ENCODE measurements around the gene IFT88.

The IFT88 gene

DNA sequence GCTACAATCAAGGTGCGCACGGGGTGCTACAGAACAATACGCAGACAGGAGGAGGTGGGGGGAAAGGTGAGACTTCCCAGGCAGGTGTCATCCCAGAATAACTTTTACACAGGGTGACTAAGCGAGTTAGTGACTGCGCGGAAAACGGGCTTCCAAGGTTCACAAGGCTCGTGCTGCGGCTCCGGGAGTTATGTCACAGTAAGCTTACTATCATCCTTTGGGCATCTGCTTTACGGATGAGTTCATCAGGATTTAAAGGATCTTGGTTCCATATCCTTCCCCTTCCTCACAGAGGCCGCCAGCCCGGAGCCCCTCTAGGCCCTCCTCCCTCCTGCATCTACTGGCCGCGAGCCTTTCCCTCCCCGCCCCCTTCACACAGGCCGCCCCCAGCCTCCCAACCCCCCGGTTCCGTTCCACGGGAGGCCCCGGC is 474 bp upstream of the IFT88 start:
- no peak for TF ChIP-seq YY1 (IDR thresholded peaks at IDR 0.05; ENCODE audit: low read depth)
- TF ChIP-seq TAF1 (IDR thresholded peaks at IDR 0.05; ENCODE audit: low read depth) = no peak
- TF ChIP-seq EP300 (IDR thresholded peaks at IDR 0.05; ENCODE audit: borderline replicate concordance) = no peak
- TF ChIP-seq EGR1 (IDR thresholded peaks at IDR 0.05) = no peak
- TF ChIP-seq NFIC (IDR thresholded peaks at IDR 0.05) = no peak
- no peak for TF ChIP-seq TEAD4 (IDR thresholded peaks at IDR 0.05)
- no peak for TF ChIP-seq ZBTB7A (IDR thresholded peaks at IDR 0.05; ENCODE audit: low read depth)
- TF ChIP-seq CEBPB (IDR thresholded peaks at IDR 0.05) = no peak
- no peak for TF ChIP-seq CREB1 (IDR thresholded peaks at IDR 0.05; ENCODE audit: low read depth)
- no peak for TF ChIP-seq FOXM1 (IDR thresholded peaks at IDR 0.05; ENCODE audit: borderline replicate concordance, low read depth)
- TF ChIP-seq TCF12 (IDR thresholded peaks at IDR 0.05; ENCODE audit: low read depth) = no peak
- TF ChIP-seq, protein P1, sequence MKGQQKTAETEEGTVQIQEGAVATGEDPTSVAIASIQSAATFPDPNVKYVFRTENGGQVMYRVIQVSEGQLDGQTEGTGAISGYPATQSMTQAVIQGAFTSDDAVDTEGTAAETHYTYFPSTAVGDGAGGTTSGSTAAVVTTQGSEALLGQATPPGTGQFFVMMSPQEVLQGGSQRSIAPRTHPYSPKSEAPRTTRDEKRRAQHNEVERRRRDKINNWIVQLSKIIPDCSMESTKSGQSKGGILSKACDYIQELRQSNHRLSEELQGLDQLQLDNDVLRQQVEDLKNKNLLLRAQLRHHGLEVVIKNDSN (IDR thresholded peaks at IDR 0.05) = no peak
- TF ChIP-seq, protein P2, sequence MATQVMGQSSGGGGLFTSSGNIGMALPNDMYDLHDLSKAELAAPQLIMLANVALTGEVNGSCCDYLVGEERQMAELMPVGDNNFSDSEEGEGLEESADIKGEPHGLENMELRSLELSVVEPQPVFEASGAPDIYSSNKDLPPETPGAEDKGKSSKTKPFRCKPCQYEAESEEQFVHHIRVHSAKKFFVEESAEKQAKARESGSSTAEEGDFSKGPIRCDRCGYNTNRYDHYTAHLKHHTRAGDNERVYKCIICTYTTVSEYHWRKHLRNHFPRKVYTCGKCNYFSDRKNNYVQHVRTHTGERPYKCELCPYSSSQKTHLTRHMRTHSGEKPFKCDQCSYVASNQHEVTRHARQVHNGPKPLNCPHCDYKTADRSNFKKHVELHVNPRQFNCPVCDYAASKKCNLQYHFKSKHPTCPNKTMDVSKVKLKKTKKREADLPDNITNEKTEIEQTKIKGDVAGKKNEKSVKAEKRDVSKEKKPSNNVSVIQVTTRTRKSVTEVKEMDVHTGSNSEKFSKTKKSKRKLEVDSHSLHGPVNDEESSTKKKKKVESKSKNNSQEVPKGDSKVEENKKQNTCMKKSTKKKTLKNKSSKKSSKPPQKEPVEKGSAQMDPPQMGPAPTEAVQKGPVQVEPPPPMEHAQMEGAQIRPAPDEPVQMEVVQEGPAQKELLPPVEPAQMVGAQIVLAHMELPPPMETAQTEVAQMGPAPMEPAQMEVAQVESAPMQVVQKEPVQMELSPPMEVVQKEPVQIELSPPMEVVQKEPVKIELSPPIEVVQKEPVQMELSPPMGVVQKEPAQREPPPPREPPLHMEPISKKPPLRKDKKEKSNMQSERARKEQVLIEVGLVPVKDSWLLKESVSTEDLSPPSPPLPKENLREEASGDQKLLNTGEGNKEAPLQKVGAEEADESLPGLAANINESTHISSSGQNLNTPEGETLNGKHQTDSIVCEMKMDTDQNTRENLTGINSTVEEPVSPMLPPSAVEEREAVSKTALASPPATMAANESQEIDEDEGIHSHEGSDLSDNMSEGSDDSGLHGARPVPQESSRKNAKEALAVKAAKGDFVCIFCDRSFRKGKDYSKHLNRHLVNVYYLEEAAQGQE (IDR thresholded peaks at IDR 0.05; ENCODE audit: low read depth) = no peak

DNA sequence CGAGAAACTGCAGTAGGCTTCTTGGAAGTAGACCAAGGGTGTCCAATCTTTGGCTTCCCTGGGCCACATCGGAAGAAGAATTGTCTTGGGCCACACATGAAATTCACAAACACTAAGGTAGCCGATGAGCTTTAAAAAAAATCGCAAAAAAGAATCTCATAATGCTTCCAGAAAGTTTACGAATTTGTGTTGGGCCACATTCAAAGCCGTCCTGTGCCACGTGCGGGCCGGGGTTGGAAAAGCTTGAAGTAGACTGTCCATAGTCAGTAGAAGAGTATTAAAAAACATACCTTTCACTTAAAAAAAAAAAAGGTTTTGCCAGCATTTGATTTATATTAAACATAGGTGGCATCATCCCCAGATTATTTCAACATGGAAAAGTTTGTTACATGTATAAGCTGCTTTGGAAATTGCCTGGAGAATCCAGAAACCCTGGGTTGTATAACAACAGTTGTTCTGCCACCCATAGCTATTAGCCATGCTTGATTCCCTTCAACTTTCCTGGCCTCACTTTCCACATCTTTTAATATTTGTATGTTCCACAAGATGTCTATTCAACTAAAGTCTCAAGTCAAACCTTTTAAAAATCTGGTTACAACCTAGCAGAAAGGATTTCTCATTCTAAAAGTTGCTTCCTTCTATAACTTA is 1.0 kb downstream of the IFT88 start:
- TF ChIP-seq, protein P3, sequence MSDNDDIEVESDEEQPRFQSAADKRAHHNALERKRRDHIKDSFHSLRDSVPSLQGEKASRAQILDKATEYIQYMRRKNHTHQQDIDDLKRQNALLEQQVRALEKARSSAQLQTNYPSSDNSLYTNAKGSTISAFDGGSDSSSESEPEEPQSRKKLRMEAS (IDR thresholded peaks at IDR 0.05) = peak; percentile 62; the same call in 1 of the 2 replicates
- TF ChIP-seq, protein P1 (IDR thresholded peaks at IDR 0.05) = no peak

DNA sequence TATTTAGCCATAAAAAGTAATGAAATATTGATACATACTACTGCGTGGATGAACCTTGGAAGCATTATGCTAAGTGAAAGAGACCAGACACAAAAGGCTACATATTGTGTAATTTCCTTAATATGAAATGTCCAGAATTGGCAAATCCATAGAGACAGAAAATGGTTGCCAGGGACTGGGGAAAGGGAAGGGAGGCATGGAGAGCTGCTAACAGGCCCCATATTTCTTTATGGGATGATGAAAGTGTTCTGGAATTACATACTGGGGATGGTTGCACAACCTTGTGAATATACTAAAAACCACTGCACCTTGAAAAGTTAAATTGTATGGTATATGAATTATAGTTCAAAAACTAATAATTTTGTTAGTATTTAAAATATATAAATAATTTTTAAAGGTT is 3.6 kb downstream of the IFT88 start:
- no peak for TF ChIP-seq TCF12 (IDR thresholded peaks at IDR 0.05; ENCODE audit: low read depth)
- TF ChIP-seq, protein P1 (IDR thresholded peaks at IDR 0.05) = no peak
- no peak for TF ChIP-seq TAF1 (IDR thresholded peaks at IDR 0.05; ENCODE audit: low read depth)
- no peak for TF ChIP-seq CEBPB (IDR thresholded peaks at IDR 0.05)
- no peak for TF ChIP-seq CREB1 (IDR thresholded peaks at IDR 0.05; ENCODE audit: low read depth)
- TF ChIP-seq YY1 (IDR thresholded peaks at IDR 0.05; ENCODE audit: low read depth) = no peak
- no peak for TF ChIP-seq NFIC (IDR thresholded peaks at IDR 0.05)
- TF ChIP-seq, protein P3 (IDR thresholded peaks at IDR 0.05) = no peak

DNA sequence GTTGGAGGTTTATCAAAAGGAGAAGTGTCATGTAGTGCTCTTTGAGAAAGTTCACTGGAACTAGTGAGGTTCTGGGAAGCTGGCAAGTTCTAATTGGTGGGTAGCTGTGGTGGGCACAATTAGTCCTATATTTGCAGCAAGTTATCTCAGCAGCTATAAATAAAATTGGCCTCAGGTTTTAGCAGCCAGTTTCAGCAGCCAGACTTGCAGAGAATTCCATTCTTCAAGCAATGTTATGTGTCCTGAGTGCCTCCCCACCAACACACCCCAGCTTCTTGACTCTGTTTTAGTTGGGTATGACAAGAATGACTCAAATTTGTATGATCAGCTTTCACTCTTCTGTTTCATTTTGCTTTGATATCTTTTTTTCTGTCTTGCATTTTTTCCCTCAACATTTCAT is 4.7 kb downstream of the IFT88 start:
- TF ChIP-seq TAF1 (IDR thresholded peaks at IDR 0.05; ENCODE audit: low read depth) (no peak), CEBPB (IDR thresholded peaks at IDR 0.05) (no peak), YY1 (IDR thresholded peaks at IDR 0.05; ENCODE audit: low read depth) (no peak), EP300 (IDR thresholded peaks at IDR 0.05; ENCODE audit: borderline replicate concordance) (no peak), TCF12 (IDR thresholded peaks at IDR 0.05; ENCODE audit: low read depth) (no peak), FOXM1 (IDR thresholded peaks at IDR 0.05; ENCODE audit: borderline replicate concordance, low read depth) (no peak)
- TF ChIP-seq, protein P3 (IDR thresholded peaks at IDR 0.05) = no peak

DNA sequence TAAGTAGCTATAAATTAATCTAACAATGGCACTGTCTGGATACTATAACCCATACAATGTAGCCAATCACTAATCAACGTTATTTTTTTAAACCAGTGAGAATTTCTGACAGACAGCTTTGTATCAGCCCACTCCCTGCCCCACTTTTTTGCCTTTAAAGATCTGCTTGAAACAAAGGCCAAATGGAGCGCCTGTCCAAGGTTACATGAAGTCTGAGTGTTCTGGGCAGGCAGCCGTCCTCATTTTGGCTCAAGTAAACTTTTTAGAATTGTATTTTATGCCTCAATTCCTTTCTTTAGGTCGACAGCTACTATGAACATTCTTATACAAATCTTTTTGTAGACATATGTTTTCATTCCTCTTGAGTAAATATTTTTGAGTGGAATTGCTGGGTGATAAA is 6.2 kb downstream of the IFT88 start:
- TF ChIP-seq, protein P3 (IDR thresholded peaks at IDR 0.05) = no peak
- TF ChIP-seq TCF12 (IDR thresholded peaks at IDR 0.05; ENCODE audit: low read depth) (no peak), YY1 (IDR thresholded peaks at IDR 0.05; ENCODE audit: low read depth) (no peak), NFIC (IDR thresholded peaks at IDR 0.05) (no peak)
- TF ChIP-seq, protein P2 (IDR thresholded peaks at IDR 0.05; ENCODE audit: low read depth) = no peak

DNA sequence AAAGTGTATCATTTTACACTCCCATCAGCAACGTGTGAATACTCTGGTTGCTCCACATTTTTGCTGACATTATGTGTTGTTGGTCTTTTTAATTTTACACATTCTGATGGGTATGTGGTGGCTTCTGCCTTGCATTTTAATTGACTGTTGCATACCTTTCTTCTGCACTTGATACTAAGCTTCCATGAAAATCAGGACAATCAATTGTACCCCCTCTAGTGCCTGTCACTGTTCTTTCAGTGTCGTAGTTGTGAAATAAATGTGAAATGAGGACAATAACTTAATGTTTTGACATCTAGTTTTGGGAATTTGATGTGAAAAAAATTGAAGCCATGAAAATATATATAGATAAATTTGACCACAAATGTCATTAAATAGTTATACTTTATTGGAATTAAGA is 6.7 kb downstream of the IFT88 start:
- no peak for TF ChIP-seq NFIC (IDR thresholded peaks at IDR 0.05)
- no peak for TF ChIP-seq YY1 (IDR thresholded peaks at IDR 0.05; ENCODE audit: low read depth)
- TF ChIP-seq, protein P1 (IDR thresholded peaks at IDR 0.05) = no peak
- TF ChIP-seq, protein P2 (IDR thresholded peaks at IDR 0.05; ENCODE audit: low read depth) = no peak
- no peak for TF ChIP-seq TCF12 (IDR thresholded peaks at IDR 0.05; ENCODE audit: low read depth)
- TF ChIP-seq ZBTB7A (IDR thresholded peaks at IDR 0.05; ENCODE audit: low read depth) = no peak
- TF ChIP-seq FOXM1 (IDR thresholded peaks at IDR 0.05; ENCODE audit: borderline replicate concordance, low read depth) = no peak
- no peak for TF ChIP-seq TAF1 (IDR thresholded peaks at IDR 0.05; ENCODE audit: low read depth)
- TF ChIP-seq EGR1 (IDR thresholded peaks at IDR 0.05) = no peak
- TF ChIP-seq, protein P3 (IDR thresholded peaks at IDR 0.05) = no peak
- TF ChIP-seq RAD21 (IDR thresholded peaks at IDR 0.05; ENCODE audit: low read depth) = no peak
- TF ChIP-seq CREB1 (IDR thresholded peaks at IDR 0.05; ENCODE audit: low read depth) = no peak
- TF ChIP-seq TEAD4 (IDR thresholded peaks at IDR 0.05) = no peak

Measured in Ishikawa (cell line).